IMR-90 (cell line): ENCODE results near the gene USP9X.

ENCODE experiments used
- BHLHE40 ChIP-seq: fragments of 150-350 bp; IDR thresholded peaks from 2 replicates; pipeline ENCODE4 v1.6.1; 2016; ENCODE audit warnings: mild to moderate bottlenecking, low read depth, low read length
- CEBPB ChIP-seq: IDR thresholded peaks from 2 replicates; pipeline ENCODE4 v1.6.1; 2012; ENCODE audit warnings: low read depth, low read length, improper control_type of control experiment
- CHD1 ChIP-seq: IDR thresholded peaks from 2 replicates; pipeline ENCODE4 v1.6.1; 2012; ENCODE audit warnings: low read depth, low read length, improper control_type of control experiment
- FOS ChIP-seq: fragments of 150-350 bp; IDR thresholded peaks from 2 replicates; pipeline ENCODE4 v1.6.1; 2016; ENCODE audit warnings: low read depth, low read length
- MAFK ChIP-seq: IDR thresholded peaks from 2 replicates; pipeline ENCODE4 v1.6.1; 2012; ENCODE audit warnings: low read depth, low read length, improper control_type of control experiment
- MAZ ChIP-seq: IDR thresholded peaks from 2 replicates; pipeline ENCODE4 v1.6.1; 2012; ENCODE audit warnings: low read depth, mild to moderate bottlenecking, low read length, improper control_type of control experiment, moderate library complexity, borderline replicate concordance
- NFE2L2 ChIP-seq: fragments of 150-350 bp; IDR thresholded peaks from 2 replicates; pipeline ENCODE4 v1.6.1; 2016; ENCODE audit warnings: low read depth, mild to moderate bottlenecking, low read length
- POLR2A ChIP-seq: IDR thresholded peaks from 2 replicates; pipeline ENCODE4 v1.6.1; 2012; ENCODE audit warnings: mild to moderate bottlenecking, low read depth, low read length
- RAD21 ChIP-seq: IDR thresholded peaks from 2 replicates; pipeline ENCODE4 v1.6.1; 2012; ENCODE audit warnings: low read length, improper control_type of control experiment
- RCOR1 ChIP-seq: IDR thresholded peaks from 2 replicates; pipeline ENCODE4 v1.6.1; 2012; ENCODE audit warnings: mild to moderate bottlenecking, low read length, improper control_type of control experiment; ENCODE audit not compliant: insufficient replicate concordance
- TF ChIP-seq, protein P1 (sequence below): conservative IDR thresholded peaks from 2 replicates; pipeline ENCODE4 v1.5.1; 2012; ENCODE audit warnings: mild to moderate bottlenecking, low read depth, low read length, improper control_type of control experiment

DNA sequence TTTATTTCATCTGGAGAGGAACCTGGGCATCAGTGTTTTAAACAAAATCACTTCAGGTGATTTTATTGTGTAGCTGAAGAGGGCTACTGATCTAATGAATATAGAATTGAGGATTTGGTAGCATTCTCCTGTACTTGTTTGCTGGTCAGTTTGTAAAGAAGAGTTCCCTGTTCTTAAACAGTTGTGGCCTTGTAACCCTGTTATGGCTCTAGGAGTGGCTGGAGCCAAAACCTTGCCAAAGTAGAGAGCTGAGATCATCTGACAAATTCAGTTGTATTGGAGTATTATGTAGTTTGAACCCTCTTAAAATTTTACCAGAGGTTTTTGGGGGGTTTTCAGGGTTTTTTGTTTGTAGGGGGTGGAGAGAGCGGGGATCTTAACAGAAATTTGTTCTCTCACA lies 36.5 kb downstream of the USP9X start:
- no peak for TF ChIP-seq POLR2A
- no peak for TF ChIP-seq MAFK
- TF ChIP-seq, protein P1, sequence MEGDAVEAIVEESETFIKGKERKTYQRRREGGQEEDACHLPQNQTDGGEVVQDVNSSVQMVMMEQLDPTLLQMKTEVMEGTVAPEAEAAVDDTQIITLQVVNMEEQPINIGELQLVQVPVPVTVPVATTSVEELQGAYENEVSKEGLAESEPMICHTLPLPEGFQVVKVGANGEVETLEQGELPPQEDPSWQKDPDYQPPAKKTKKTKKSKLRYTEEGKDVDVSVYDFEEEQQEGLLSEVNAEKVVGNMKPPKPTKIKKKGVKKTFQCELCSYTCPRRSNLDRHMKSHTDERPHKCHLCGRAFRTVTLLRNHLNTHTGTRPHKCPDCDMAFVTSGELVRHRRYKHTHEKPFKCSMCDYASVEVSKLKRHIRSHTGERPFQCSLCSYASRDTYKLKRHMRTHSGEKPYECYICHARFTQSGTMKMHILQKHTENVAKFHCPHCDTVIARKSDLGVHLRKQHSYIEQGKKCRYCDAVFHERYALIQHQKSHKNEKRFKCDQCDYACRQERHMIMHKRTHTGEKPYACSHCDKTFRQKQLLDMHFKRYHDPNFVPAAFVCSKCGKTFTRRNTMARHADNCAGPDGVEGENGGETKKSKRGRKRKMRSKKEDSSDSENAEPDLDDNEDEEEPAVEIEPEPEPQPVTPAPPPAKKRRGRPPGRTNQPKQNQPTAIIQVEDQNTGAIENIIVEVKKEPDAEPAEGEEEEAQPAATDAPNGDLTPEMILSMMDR: no peak
- TF ChIP-seq RAD21: no peak
- TF ChIP-seq NFE2L2: no peak
- TF ChIP-seq FOS: no peak
- TF ChIP-seq BHLHE40: no peak
- no peak for TF ChIP-seq CHD1
- no peak for TF ChIP-seq CEBPB
- no peak for TF ChIP-seq MAZ
- no peak for TF ChIP-seq RCOR1
